CD14-positive monocyte (primary cell): ENCODE measurements around the gene CANT1. TPM values are rescaled to one million over a fixed set of nuclear protein-coding genes. Genes with fewer than 3 reads are reported as not detected.

Experiments
- DNase-seq, 3 donors: peaks; one replicate each; pipeline ENCODE4 v3.0.0-alpha.2; 2011 to 2022
- H2AFZ ChIP-seq: 2 replicates; pipeline ENCODE4 v1.6.0; 2012; ENCODE audit warnings: mild to moderate bottlenecking, low read depth, low read length, inconsistent platforms; ENCODE audit not compliant: insufficient read depth, poor library complexity, severe bottlenecking
- H3K27ac ChIP-seq, 2 donors: 1 replicate in 1 of 2; 2 replicates in 1 of 2; pipeline ENCODE4 v1.5.1; 2012 to 2013; ENCODE audit warnings: low read length in 2 of 2, control low read depth in 1 of 2, inconsistent platforms in 1 of 2, low read depth in 1 of 2, mild to moderate bottlenecking in 1 of 2
- H3K27me3 ChIP-seq, 2 donors: one replicate each; pipeline versions ENCODE4 v1.6.0 to v1.6.1; 2011 to 2013; ENCODE audit warnings: low read length in 2 of 2; ENCODE audit not compliant: control insufficient read depth in 2 of 2, insufficient read depth in 2 of 2
- H3K36me3 ChIP-seq, 2 donors: replicated peaks in 1 of 2; 1 replicate in 1 of 2; 2 replicates in 1 of 2; pipeline versions ENCODE4 v1.5.1 to v1.6.1; 2012 to 2013; ENCODE audit warnings: low read length in 2 of 2, control low read depth in 1 of 2, inconsistent platforms in 1 of 2, mild to moderate bottlenecking in 1 of 2; ENCODE audit not compliant: insufficient read depth in 2 of 2, control insufficient read depth in 1 of 2
- H3K4me1 ChIP-seq, 2 donors: 1 replicate in 1 of 2; 2 replicates in 1 of 2; pipeline versions ENCODE4 v1.5.1 to v1.6.1; 2012 to 2013; ENCODE audit warnings: low read length in 2 of 2, control low read depth in 1 of 2, inconsistent platforms in 1 of 2, mild to moderate bottlenecking in 1 of 2, moderate library complexity in 1 of 2; ENCODE audit not compliant: insufficient read depth in 2 of 2, control insufficient read depth in 1 of 2
- H3K4me2 ChIP-seq: replicated peaks from 2 replicates; pipeline ENCODE3; 2012; ENCODE audit warnings: low read length, moderate library complexity, mild to moderate bottlenecking; ENCODE audit not compliant: poor library complexity, severe bottlenecking; ENCODE audit errors: extremely low read depth
- H3K4me3 ChIP-seq, 3 experiments: fragments of 200-600 bp in 1 of 3; sonication (generic) in 1 of 3; replicated peaks in 1 of 3; 1 replicate in 2 of 3; 2 replicates in 1 of 3; pipeline ENCODE4 v1.5.1; 2011 to 2013; ENCODE audit warnings: low read length in 3 of 3, mild to moderate bottlenecking in 3 of 3, control low read depth in 2 of 3, low read depth in 2 of 3, inconsistent platforms in 1 of 3, moderate library complexity in 1 of 3
- H3K79me2 ChIP-seq: 2 replicates; pipeline ENCODE4 v1.6.0; 2012; ENCODE audit warnings: mild to moderate bottlenecking, control low read depth, inconsistent platforms, low read length, moderate library complexity; ENCODE audit not compliant: insufficient read depth
- H3K9ac ChIP-seq: 2 replicates; pipeline ENCODE4 v1.6.0; 2017; ENCODE audit warnings: low read length, mild to moderate bottlenecking; ENCODE audit not compliant: insufficient read depth, poor library complexity, severe bottlenecking
- H3K9me3 ChIP-seq, 2 donors: replicated peaks in 1 of 2; 1 replicate in 1 of 2; 2 replicates in 1 of 2; pipeline versions ENCODE4 v1.5.1 to v1.6.1; 2012 to 2013; ENCODE audit warnings: low read length in 2 of 2, control low read depth in 1 of 2; ENCODE audit not compliant: control insufficient read depth in 1 of 2, insufficient read depth in 1 of 2
- H4K20me1 ChIP-seq: 2 replicates; pipeline ENCODE4 v1.6.0; 2012; ENCODE audit warnings: mild to moderate bottlenecking, low read length, control low read depth, moderate library complexity; ENCODE audit not compliant: insufficient read depth
- H3K27ac Mint-ChIP-seq, 7 donors: one replicate each; pipeline ENCODE4 v1.8.0; 2020; ENCODE audit warnings: mild to moderate bottlenecking in 7 of 7, mixed read lengths in 7 of 7, moderate library complexity in 6 of 7, inconsistent platforms in 2 of 7
- H3K27me3 Mint-ChIP-seq, 3 donors: one replicate each; pipeline ENCODE4 v1.8.0; 2021 to 2022; ENCODE audit warnings: low read depth in 3 of 3, mild to moderate bottlenecking in 3 of 3, mixed read lengths in 3 of 3, moderate library complexity in 3 of 3, inconsistent platforms in 1 of 3
- H3K36me3 Mint-ChIP-seq, 2 donors: one replicate each; pipeline ENCODE4 v1.8.0; 2020; ENCODE audit warnings: mixed read lengths in 2 of 2, inconsistent platforms in 1 of 2, mild to moderate bottlenecking in 1 of 2
- H3K4me1 Mint-ChIP-seq: one replicate; pipeline ENCODE4 v1.8.0; 2020; ENCODE audit warnings: mild to moderate bottlenecking, mixed read lengths
- H3K4me3 Mint-ChIP-seq, 2 donors: one replicate each; pipeline ENCODE4 v1.8.0; 2020; ENCODE audit warnings: mild to moderate bottlenecking in 2 of 2, mixed read lengths in 2 of 2, moderate library complexity in 1 of 2
- H3K9me3 Mint-ChIP-seq, 7 donors: one replicate each; pipeline ENCODE4 v1.8.0; 2020 to 2022; ENCODE audit warnings: mixed read lengths in 7 of 7, mild to moderate bottlenecking in 6 of 7, moderate library complexity in 6 of 7, inconsistent platforms in 2 of 7
- CTCF ChIP-seq: fragments of 200-600 bp; IDR thresholded peaks from one replicate; pipeline ENCODE4 v1.8.0; 2022; ENCODE audit warnings: antibody characterized with exemption, mild to moderate bottlenecking
- WGBS: methylation state at CpG from one replicate; pipeline ENCODE4 v1.1.5; 2013; ENCODE audit warnings: missing lambda C conversion rate; ENCODE audit not compliant: insufficient coverage; 5-methylcytosine and 5-hydroxymethylcytosine counted together
- intact Hi-C, 2 donors: fragments of 100-400 bp; cut with micrococcal nuclease; formaldehyde crosslinking; loops; one replicate each; pipeline versions ENCODE4 v1.15.0 to v1.15.1; 2023
- polyA plus RNA-seq, 3 donors: library from polyadenylated mRNA; depleted of rRNA in 1 of 3; unstranded in 2 of 3; stranded (reverse) in 1 of 3; fragments of 300-500 nt in 2 of 3; fragments of >200 nt in 1 of 3; fragmentation: Illumina TruSeq in 2 of 3; gene quantifications; 1 replicate in 2 of 3; 2 replicates in 1 of 3; pipeline ENCODE4 v1.2.3, GENCODE V29; 2012 to 2021

CANT1 gene
- polyA plus RNA-seq, 3 donors, result 10.6 to 16.6 (median 14.3) TPM

GRCh38 chr17:78996781-78997201, 12.8 kb downstream of the CANT1 start:
- H3K4me1 Mint-ChIP-seq, result peaks cover 1% of the 10 kb centered on the region
- H3K4me2 ChIP-seq, result no peak overlapping the region
- no peak overlapping the region for H3K4me3 ChIP-seq
- no peak overlapping the region for H3K9ac ChIP-seq
- peaks cover 56 to 98% of the 10 kb centered on the region in 2 donors for H3K36me3 Mint-ChIP-seq
- no peak overlapping the region for H3K4me3 Mint-ChIP-seq
- H3K36me3 ChIP-seq, result peaks cover 75 to 100% of the 10 kb centered on the region in 2 donors
- intact Hi-C loops, result no loop called here
- no peak for TF ChIP-seq CTCF
- H3K79me2 ChIP-seq, result peaks cover 60% of the 10 kb centered on the region
- no peak overlapping the region for H3K27ac ChIP-seq
- over 99% methylated on average over 14 of the region's 16 CpGs for WGBS
- no peaks in the 10 kb centered on the region for H3K4me1 ChIP-seq
- H2AFZ ChIP-seq, result no peak overlapping the region
- H3K9me3 Mint-ChIP-seq, result peaks cover 0 to 2% (median 0%) of the 10 kb centered on the region in 7 donors
- no peaks in the 10 kb centered on the region for H3K9me3 ChIP-seq
- no peak for DNase-seq
- peaks cover 98% of the 10 kb centered on the region for H4K20me1 ChIP-seq
- no peaks in the 10 kb centered on the region for H3K27me3 ChIP-seq
- peak overlapping the region in 1 of 7 donors; percentile 20 for H3K27ac Mint-ChIP-seq
- H3K27me3 Mint-ChIP-seq, result peaks cover 0 to 2% (median 1%) of the 10 kb centered on the region in 3 donors

GRCh38 chr17:78995761-78996451, 13.7 kb downstream of the CANT1 start:
- TF ChIP-seq CTCF, result no peak
- Histone ChIP-seq H3K79me2 (peaks cover 51% of the 10 kb centered on the region), H3K27me3 (no peaks in the 10 kb centered on the region), H3K4me3 (no peak overlapping the region), H3K27ac (no peak overlapping the region), H3K9ac (no peak overlapping the region), H3K36me3 (peaks cover 84 to 100% of the 10 kb centered on the region in 2 donors), H3K4me1 (no peaks in the 10 kb centered on the region), H2AFZ (no peak overlapping the region), H3K9me3 (no peaks in the 10 kb centered on the region), H3K4me2 (no peak overlapping the region), H4K20me1 (peaks cover 93% of the 10 kb centered on the region)
- H3K36me3 Mint-ChIP-seq, result peaks cover 61 to 98% of the 10 kb centered on the region in 2 donors
- intact Hi-C loops, result no loop called here
- no peak for DNase-seq
- H3K4me1 Mint-ChIP-seq, result peaks cover 1% of the 10 kb centered on the region
- H3K4me3 Mint-ChIP-seq, result no peak overlapping the region
- peak overlapping the region in 4 of 7 donors; percentile 10 to 89 (median 71) for H3K27ac Mint-ChIP-seq
- H3K9me3 Mint-ChIP-seq, result peaks cover 0 to 2% (median 0%) of the 10 kb centered on the region in 7 donors
- peaks cover 0 to 1% (median 0%) of the 10 kb centered on the region in 3 donors for H3K27me3 Mint-ChIP-seq
- WGBS, result 85% methylated on average over 16 of the region's 18 CpGs
